GM23338 (cell line): ENCODE data around the gene MRPS17. TPM values are rescaled to one million over a fixed set of nuclear protein-coding genes. Genes with fewer than 3 reads are reported as not detected.

Experiments used
- ATAC-seq: fragments of 200-7000 bp; cut with Tn5 transposase; 3 replicates; pipeline ENCODE4 v1.9.1; 2020
- DNase-seq: peaks from one replicate; pipeline ENCODE4 v3.0.0-alpha.2; 2015; ENCODE audit warnings: low spot score
- H2AFZ ChIP-seq: fragments of 200-600 bp; sonication (generic); 2 replicates; pipeline ENCODE4 v1.8.0; 2016; ENCODE audit warnings: antibody characterized with exemption, mild to moderate bottlenecking, moderate library complexity
- H3F3A ChIP-seq: fragments of 200-600 bp; sonication (generic); replicated peaks from 2 replicates; pipeline ENCODE4 v1.8.0; 2017; ENCODE audit warnings: antibody characterized with exemption, mixed run types, low read depth
- H3K27ac ChIP-seq: fragments of 200-600 bp; sonication (generic); 2 replicates; pipeline ENCODE4 v1.6.1; 2016; ENCODE audit warnings: low read depth
- H3K27me3 ChIP-seq: fragments of 200-600 bp; sonication (generic); 2 replicates; pipeline ENCODE4 v1.8.0; 2016; ENCODE audit warnings: mild to moderate bottlenecking, mixed run types, moderate library complexity; ENCODE audit not compliant: insufficient read depth
- H3K36me3 ChIP-seq: fragments of 200-600 bp; sonication (generic); 2 replicates; pipeline ENCODE4 v1.8.0; 2016; ENCODE audit warnings: mild to moderate bottlenecking; ENCODE audit not compliant: insufficient read depth
- H3K4me1 ChIP-seq: fragments of 200-600 bp; sonication (generic); 2 replicates; pipeline ENCODE4 v1.8.0; 2016; ENCODE audit warnings: mild to moderate bottlenecking, moderate library complexity; ENCODE audit not compliant: insufficient read depth
- H3K4me2 ChIP-seq: fragments of 200-600 bp; sonication (generic); 2 replicates; pipeline ENCODE4 v1.7.1; 2017; ENCODE audit warnings: mixed run types
- H3K4me3 ChIP-seq: fragments of 200-600 bp; sonication (generic); 2 replicates; pipeline ENCODE4 v1.6.1; 2016; ENCODE audit warnings: mixed run types
- H3K79me2 ChIP-seq: fragments of 200-600 bp; sonication (generic); replicated peaks from 2 replicates; pipeline ENCODE4 v1.8.0; 2017; ENCODE audit warnings: mild to moderate bottlenecking; ENCODE audit not compliant: insufficient read depth
- H3K9me2 ChIP-seq: fragments of 200-600 bp; sonication (generic); 2 replicates; pipeline ENCODE4 v1.8.0; 2017; ENCODE audit not compliant: insufficient read depth
- H4K20me1 ChIP-seq: fragments of 200-600 bp; sonication (generic); replicated peaks from 2 replicates; pipeline ENCODE4 v1.8.0; 2017; ENCODE audit warnings: mild to moderate bottlenecking; ENCODE audit not compliant: insufficient read depth
- H3K27ac Mint-ChIP-seq: 2 replicates; pipeline ENCODE4 v1.8.0; 2020; ENCODE audit warnings: inconsistent platforms, mild to moderate bottlenecking, moderate library complexity, mixed read lengths
- H3K27me3 Mint-ChIP-seq: 3 replicates; pipeline ENCODE4 v1.8.0; 2022; ENCODE audit warnings: low read depth, mild to moderate bottlenecking, moderate library complexity, mixed read lengths, inconsistent platforms; ENCODE audit not compliant: insufficient read depth, poor library complexity
- H3K36me3 Mint-ChIP-seq: 3 replicates; pipeline ENCODE4 v1.8.0; 2021; ENCODE audit warnings: low read depth, mild to moderate bottlenecking, inconsistent platforms, moderate library complexity, mixed read lengths
- H3K4me1 Mint-ChIP-seq: 3 replicates; pipeline ENCODE4 v1.8.0; 2020; ENCODE audit warnings: mild to moderate bottlenecking, inconsistent platforms, mixed read lengths
- H3K4me3 Mint-ChIP-seq: 3 replicates; pipeline ENCODE4 v1.8.0; 2021; ENCODE audit warnings: moderate library complexity, mild to moderate bottlenecking, inconsistent platforms, mixed read lengths
- H3K9me3 Mint-ChIP-seq: 3 replicates; pipeline ENCODE4 v1.8.0; 2020; ENCODE audit warnings: moderate library complexity, mild to moderate bottlenecking, inconsistent platforms, mixed read lengths
- CREB1 ChIP-seq: fragments of 250-450 bp; sonication (Bioruptor Pico); IDR thresholded peaks from 2 replicates; pipeline ENCODE4 v1.5.0; 2020; ENCODE audit warnings: low read depth, mild to moderate bottlenecking, moderate library complexity
- CTCF ChIP-seq, 2 experiments: fragments of 200-600 bp in 1 of 2; sonication (generic) in 1 of 2; conservative IDR thresholded peaks; 2 replicates each; pipeline versions ENCODE4 v1.5.1 to v1.6.1; 2016 to 2017; ENCODE audit warnings: antibody characterized with exemption in 2 of 2, low read depth in 2 of 2, mild to moderate bottlenecking in 2 of 2, moderate library complexity in 1 of 2
- EZH2phosphoT487 ChIP-seq: fragments of 200-600 bp; sonication (generic); IDR thresholded peaks from one replicate; pipeline ENCODE4 v1.8.1; 2018; ENCODE audit warnings: antibody characterized with exemption; ENCODE audit not compliant: unreplicated experiment
- JUNB ChIP-seq: IDR thresholded peaks from one replicate; pipeline ENCODE4 v1.6.1; 2016; ENCODE audit warnings: antibody characterized with exemption; ENCODE audit not compliant: unreplicated experiment
- NANOG ChIP-seq: IDR thresholded peaks from 2 replicates; pipeline ENCODE4 v1.6.1; 2016; ENCODE audit warnings: antibody characterized with exemption, borderline replicate concordance
- POLR2AphosphoS5 ChIP-seq: IDR thresholded peaks from 2 replicates; pipeline ENCODE4 v1.6.1; 2016; ENCODE audit warnings: antibody characterized with exemption, low read depth
- STAT1 ChIP-seq: IDR thresholded peaks from one replicate; pipeline ENCODE4 v1.6.1; 2016; ENCODE audit warnings: antibody characterized with exemption; ENCODE audit not compliant: unreplicated experiment
- ZNF114 ChIP-seq: fragments of 250-450 bp; sonication (Bioruptor Pico); IDR thresholded peaks from 2 replicates; pipeline ENCODE4 v1.5.0; 2020; ENCODE audit warnings: mild to moderate bottlenecking, moderate library complexity
- ZNF331 ChIP-seq: fragments of 250-450 bp; sonication (Bioruptor Pico); IDR thresholded peaks from 2 replicates; pipeline ENCODE4 v1.5.0; 2020; ENCODE audit warnings: low read depth, mild to moderate bottlenecking, moderate library complexity
- ZNF462 ChIP-seq: fragments of 250-450 bp; sonication (Bioruptor Pico); IDR thresholded peaks from 2 replicates; pipeline ENCODE4 v1.5.0; 2020; ENCODE audit warnings: mild to moderate bottlenecking, moderate library complexity
- long read RNA-seq: library from polyadenylated mRNA; unstranded; transcript quantifications from one replicate; pipeline ENCODE4 v2.0.0, GENCODE V29; 2020; ENCODE audit not compliant: unreplicated experiment
- polyA plus RNA-seq: library from polyadenylated mRNA; unstranded; fragments of >200 nt; fragmentation: Nextera tagmentation; extraction: Ambion mirVana; gene quantifications from 2 replicates; pipeline ENCODE4 v1.2.1, GENCODE V29; 2016
- total RNA-seq: library from RNA; depleted of rRNA; stranded (reverse); fragments of >200 nt; shearing (Covaris generic); gene quantifications from 2 replicates; pipeline ENCODE4 v1.2.3, GENCODE V29; 2014; rRNA removed

The MRPS17 gene
- total RNA-seq (14.6 and 14.8 TPM in 2 replicates), polyA plus RNA-seq (100 and 104 TPM in 2 replicates)
- long read RNA-seq, transcript MRPS17-201 (3 exons, 1,845 nt) = major isoform, 20 of 29 reads
- long read RNA-seq, partial matches to known transcripts = 5 of 29 reads
- long read RNA-seq, other reads (novel, unspliced or antisense) = 4 of 29 reads

GRCh38 chr7:55951637-55952351 is at the start of gene MRPS17:
TSS of gene MRPS17 (plus strand) at chr7:55951877. CDS start at chr7:55953196, 1,319 bp downstream.
- H3K27me3 ChIP-seq = no peaks in the 10 kb centered on the region
- peak within 1 kb of the TSS; percentile 96 for H3K4me3 Mint-ChIP-seq

GRCh38 chr7:55903985-55904759 is 47.5 kb upstream of the MRPS17 start:
- Mint-ChIP-seq H3K27me3 (peaks cover 3% of the 10 kb centered on the region), H3K4me3 (no peak overlapping the region), H3K9me3 (peaks cover 21% of the 10 kb centered on the region), H3K36me3 (peaks cover 28% of the 10 kb centered on the region), H3K27ac (no peak overlapping the region), H3K4me1 (peaks cover 10% of the 10 kb centered on the region; the same call in 2 of the 3 replicates)
- H4K20me1 ChIP-seq = no peaks in the 10 kb centered on the region
- DNase-seq (no peak), ATAC-seq (no peak)
- no peak overlapping the region for H3K4me3 ChIP-seq
- no peaks in the 10 kb centered on the region for H3K9me2 ChIP-seq
- no peaks in the 10 kb centered on the region for H3F3A ChIP-seq
- no peaks in the 10 kb centered on the region for H3K79me2 ChIP-seq
- H3K4me2 ChIP-seq = no peak overlapping the region
- H3K4me1 ChIP-seq = peaks cover 9% of the 10 kb centered on the region
- H2AFZ ChIP-seq = no peak overlapping the region
- H3K36me3 ChIP-seq = no peaks in the 10 kb centered on the region; the same call in 1 of the 2 replicates
- no peaks in the 10 kb centered on the region for H3K27me3 ChIP-seq
- H3K27ac ChIP-seq = no peak overlapping the region
- TF ChIP-seq ZNF114 = no peak
- TF ChIP-seq CREB1 (CRISPR knock-in tag) = no peak
- no peak for TF ChIP-seq ZNF462 (CRISPR knock-in tag)
- TF ChIP-seq NANOG = no peak

More at GRCh38 chr7:55951637-55952351, at the start of gene MRPS17:
- H4K20me1 ChIP-seq = no peaks in the 10 kb centered on the region; the same call in 1 of the 2 replicates
- peaks cover 3% of the 10 kb centered on the region; the same call in 1 of the 3 replicates for H3K4me1 Mint-ChIP-seq
- peak within 1 kb of the TSS; percentile 99 for H3K4me3 ChIP-seq
- peak within 1 kb of the TSS; percentile 94 for H3K4me2 ChIP-seq
- H3K4me1 ChIP-seq = no peaks in the 10 kb centered on the region
- H3K9me3 Mint-ChIP-seq = peaks cover 6% of the 10 kb centered on the region; the same call in 1 of the 3 replicates
- peaks cover 4% of the 10 kb centered on the region for H3K27me3 Mint-ChIP-seq
- TF ChIP-seq CTCF (conservative IDR thresholded peaks at IDR 0.05; ENCODE audit: low read depth in 2 of 2) (no peak), POLR2AphosphoS5 (peak; percentile 89), EZH2phosphoT487 (no peak), JUNB (no peak), CREB1 (CRISPR knock-in tag) (peak; percentile 97), ZNF331 (no peak), STAT1 (no peak)
- H2AFZ ChIP-seq = peak within 1 kb of the TSS; percentile 92; the same call in 1 of the 2 replicates
- DNase-seq (peak; percentile 97), ATAC-seq (peak; percentile 99)
- no peaks in the 10 kb centered on the region for H3K9me2 ChIP-seq
- H3K27ac Mint-ChIP-seq = peak within 1 kb of the TSS; percentile 99
- peaks cover 47% of the 10 kb centered on the region for H3K36me3 Mint-ChIP-seq
- peaks cover 22% of the 10 kb centered on the region for H3K79me2 ChIP-seq
- peak within 1 kb of the TSS; percentile 66 for H3K27ac ChIP-seq
- H3F3A ChIP-seq = peaks cover 2% of the 10 kb centered on the region; the same call in 1 of the 2 replicates
- peaks cover 14% of the 10 kb centered on the region for H3K36me3 ChIP-seq
